A673 (cell line): ENCODE data around the gene ANO7. TPM values are rescaled to one million over a fixed set of nuclear protein-coding genes. Genes with fewer than 3 reads are reported as not detected.

Experiments
- BruUV-seq: library from RNA; stranded (reverse); fragments of 400-500 nt; replicated peaks from 2 replicates; lab custom pipeline; 2021; lab: Mats Ljungman, UMichigan
- CTCF ChIA-PET: fragments of 300-600 bp; sonication (Branson Sonifier 250); formaldehyde crosslinking; loops from one replicate; lab custom pipeline; 2022; ENCODE audit warnings: antibody characterized with exemption; lab: Charles Lee
- POLR2A ChIA-PET: fragments of 300-600 bp; sonication (Branson Sonifier 250); formaldehyde crosslinking; loops from one replicate; lab custom pipeline; 2022; ENCODE audit warnings: antibody characterized with exemption; ENCODE audit not compliant: low non-redundant PET; lab: Charles Lee
- DNase-seq: peaks from one replicate; pipeline ENCODE4 v3.0.0-alpha.2; 2015; ENCODE audit warnings: low spot score
- H3K27ac ChIP-seq: fragments of 200-600 bp; sonication (generic); 2 replicates; pipeline ENCODE4 v1.5.1; 2016; ENCODE audit warnings: mixed run types, low read depth, mild to moderate bottlenecking, mixed read lengths, antibody characterized with exemption, low read length; ENCODE audit not compliant: poor library complexity, severe bottlenecking
- H3K27me3 ChIP-seq: fragments of 200-600 bp; sonication (generic); replicated peaks from 2 replicates; pipeline ENCODE4 v1.6.1; 2017; ENCODE audit warnings: mixed run types, low read depth, mild to moderate bottlenecking, mixed read lengths, antibody characterized with exemption, low read length; ENCODE audit not compliant: insufficient read depth, poor library complexity
- H3K36me3 ChIP-seq: fragments of 200-600 bp; sonication (generic); 2 replicates; pipeline ENCODE4 v1.6.1; 2016; ENCODE audit warnings: mixed run types, mild to moderate bottlenecking, mixed read lengths, antibody characterized with exemption, low read length; ENCODE audit not compliant: insufficient read depth, poor library complexity, severe bottlenecking
- H3K4me1 ChIP-seq: fragments of 200-600 bp; sonication (generic); 2 replicates; pipeline ENCODE4 v1.6.1; 2017; ENCODE audit warnings: mixed run types, mild to moderate bottlenecking, mixed read lengths, antibody characterized with exemption, low read length; ENCODE audit not compliant: insufficient read depth, poor library complexity, severe bottlenecking
- H3K4me3 ChIP-seq: fragments of 200-600 bp; sonication (generic); 2 replicates; pipeline ENCODE4 v1.5.1; 2016; ENCODE audit warnings: low read depth, mixed run types, mild to moderate bottlenecking, mixed read lengths, low read length; ENCODE audit not compliant: poor library complexity, severe bottlenecking
- H3K9me3 ChIP-seq: fragments of 200-600 bp; sonication (generic); 2 replicates; pipeline ENCODE4 v1.6.1; 2016; ENCODE audit warnings: mixed run types, low read depth, mild to moderate bottlenecking, mixed read lengths, antibody characterized with exemption, low read length; ENCODE audit not compliant: poor library complexity, severe bottlenecking
- CTCF ChIP-seq: fragments of 300-800, 200-600 bp; sonication (generic); conservative IDR thresholded peaks from 2 replicates; pipeline ENCODE4 v1.5.1; 2017; ENCODE audit warnings: low read depth, mild to moderate bottlenecking, antibody characterized with exemption, low read length, moderate library complexity, mixed read lengths
- EZH2 ChIP-seq: fragments of 200-600 bp; sonication (generic); IDR thresholded peaks from 2 replicates; pipeline ENCODE4 v1.6.1; 2017; ENCODE audit warnings: borderline replicate concordance, low read depth, mild to moderate bottlenecking, mixed read lengths, antibody characterized with exemption, low read length; ENCODE audit not compliant: poor library complexity, severe bottlenecking
- intact Hi-C: fragments of 100-400 bp; cut with micrococcal nuclease; formaldehyde crosslinking; loops from one replicate; pipeline ENCODE4 v1.10.0; 2022; ENCODE audit not compliant: unreplicated experiment
- total RNA-seq: library from RNA; stranded (reverse); gene quantifications from 2 replicates; pipeline ENCODE4 v1.2.3, GENCODE V29; 2021

Gene ANO7
- total RNA-seq, 1 experiment from 2014 or later = 0.45 TPM

GRCh38 chr2:241202681-241203080, 14.2 kb downstream of the ANO7 start:
- H3K27me3 ChIP-seq = no peaks in the 10 kb centered on the region
- H3K9me3 ChIP-seq = no peaks in the 10 kb centered on the region
- no peaks in the 10 kb centered on the region for H3K36me3 ChIP-seq
- intact Hi-C loops = no loop called here
- CTCF ChIA-PET = no interaction called here
- no peaks in the 10 kb centered on the region for H3K4me1 ChIP-seq
- no peak overlapping the region for H3K27ac ChIP-seq
- POLR2A ChIA-PET = no interaction called here
- TF ChIP-seq CTCF (no peak), EZH2 (no peak)
- BruUV-seq = no TSS peak
- no peak for DNase-seq
- no peak overlapping the region for H3K4me3 ChIP-seq

GRCh38 chr2:241203218-241204009, 14.9 kb downstream of the ANO7 start:
- Histone ChIP-seq H3K27me3 (no peaks in the 10 kb centered on the region), H3K4me3 (no peak overlapping the region), H3K27ac (no peak overlapping the region), H3K9me3 (no peaks in the 10 kb centered on the region), H3K36me3 (no peaks in the 10 kb centered on the region), H3K4me1 (no peaks in the 10 kb centered on the region)
- POLR2A ChIA-PET = no interaction called here
- BruUV-seq = no TSS peak
- no peak for DNase-seq
- CTCF ChIA-PET = no interaction called here
- intact Hi-C loops = no loop called here
- TF ChIP-seq EZH2 = no peak
- TF ChIP-seq CTCF = no peak

- CTCF ChIA-PET = no interaction called here
- POLR2A ChIA-PET = no interaction called here
- H3K36me3 ChIP-seq = no peaks in the 10 kb centered on the region
- TF ChIP-seq EZH2 (no peak), CTCF (no peak)
- no peaks in the 10 kb centered on the region for H3K27me3 ChIP-seq
- BruUV-seq = no TSS peak
- DNase-seq = no peak
- intact Hi-C loops = no loop called here
- H3K4me3 ChIP-seq = no peak overlapping the region
- H3K27ac ChIP-seq = no peak overlapping the region
- H3K9me3 ChIP-seq = no peaks in the 10 kb centered on the region
- H3K4me1 ChIP-seq = no peaks in the 10 kb centered on the region
Measured at GRCh38 chr2:241204010-241204384, 15.5 kb downstream of the ANO7 start.
